Brain microvascular endothelial cell (primary cell): ENCODE measurements around the gene TRIM4.

Experiments used
- DNase-seq: peaks from one replicate; pipeline ENCODE4 v3.0.0-alpha.2; 2020
- H3K27ac ChIP-seq: fragments of 250-450 bp; sonication (Bioruptor Pico); 2 replicates; pipeline ENCODE4 v1.5.1; 2020; ENCODE audit warnings: mild to moderate bottlenecking, moderate library complexity
- H3K27me3 ChIP-seq: fragments of 250-450 bp; sonication (Bioruptor Pico); replicated peaks from 2 replicates; pipeline ENCODE4 v1.5.1; 2020; ENCODE audit warnings: mild to moderate bottlenecking
- H3K36me3 ChIP-seq: fragments of 250-450 bp; sonication (Bioruptor Pico); replicated peaks from 2 replicates; pipeline ENCODE4 v1.5.1; 2020; ENCODE audit warnings: mild to moderate bottlenecking
- H3K4me3 ChIP-seq: 2 replicates; pipeline ENCODE4 v1.5.1; 2011; ENCODE audit warnings: low read depth, mild to moderate bottlenecking, control low read depth, low read length, moderate library complexity
- in situ Hi-C: cut with HindIII; loops from 2 replicates; pipeline ENCODE4 v1.10.0; 2017; ENCODE audit warnings: low sequenced_read_pairs, low pct_ligation_motif_present
- TF ChIP-seq, protein P1 (sequence below): IDR thresholded peaks from 2 replicates; pipeline ENCODE4 v1.5.1; 2011; ENCODE audit warnings: low read depth, mild to moderate bottlenecking, moderate library complexity, low read length, control low read depth, inconsistent platforms; ENCODE audit errors: missing control alignments

The TRIM4 gene

DNA sequence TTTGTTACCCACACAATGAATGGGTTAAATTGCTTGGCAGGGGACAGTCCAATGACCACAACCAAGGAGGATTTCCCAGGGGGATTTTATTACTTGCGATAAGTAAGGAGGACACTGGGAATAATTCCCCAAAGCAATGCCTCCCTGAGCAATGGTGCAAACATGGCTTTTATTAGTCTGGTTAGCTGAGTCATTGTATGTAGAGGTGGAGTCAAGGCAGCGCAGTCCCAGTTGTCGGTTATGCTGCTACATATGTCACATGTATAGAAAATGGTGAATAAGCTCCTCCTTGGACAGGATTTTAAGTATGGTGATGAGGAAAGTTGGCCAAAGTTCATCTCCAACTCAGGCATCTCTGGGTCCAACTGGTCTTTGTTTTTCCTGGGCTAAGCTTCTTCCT lies 3.9 kb upstream of the TRIM4 start:
- no peak for DNase-seq
- H3K4me3 ChIP-seq, result no peak overlapping the region
- H3K27me3 ChIP-seq, result peaks cover under 1% of the 10 kb centered on the region
- in situ Hi-C loops, result no loop called here
- no peak overlapping the region for H3K27ac ChIP-seq
- no peaks in the 10 kb centered on the region for H3K36me3 ChIP-seq
- TF ChIP-seq, protein P1, sequence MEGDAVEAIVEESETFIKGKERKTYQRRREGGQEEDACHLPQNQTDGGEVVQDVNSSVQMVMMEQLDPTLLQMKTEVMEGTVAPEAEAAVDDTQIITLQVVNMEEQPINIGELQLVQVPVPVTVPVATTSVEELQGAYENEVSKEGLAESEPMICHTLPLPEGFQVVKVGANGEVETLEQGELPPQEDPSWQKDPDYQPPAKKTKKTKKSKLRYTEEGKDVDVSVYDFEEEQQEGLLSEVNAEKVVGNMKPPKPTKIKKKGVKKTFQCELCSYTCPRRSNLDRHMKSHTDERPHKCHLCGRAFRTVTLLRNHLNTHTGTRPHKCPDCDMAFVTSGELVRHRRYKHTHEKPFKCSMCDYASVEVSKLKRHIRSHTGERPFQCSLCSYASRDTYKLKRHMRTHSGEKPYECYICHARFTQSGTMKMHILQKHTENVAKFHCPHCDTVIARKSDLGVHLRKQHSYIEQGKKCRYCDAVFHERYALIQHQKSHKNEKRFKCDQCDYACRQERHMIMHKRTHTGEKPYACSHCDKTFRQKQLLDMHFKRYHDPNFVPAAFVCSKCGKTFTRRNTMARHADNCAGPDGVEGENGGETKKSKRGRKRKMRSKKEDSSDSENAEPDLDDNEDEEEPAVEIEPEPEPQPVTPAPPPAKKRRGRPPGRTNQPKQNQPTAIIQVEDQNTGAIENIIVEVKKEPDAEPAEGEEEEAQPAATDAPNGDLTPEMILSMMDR, result no peak

DNA sequence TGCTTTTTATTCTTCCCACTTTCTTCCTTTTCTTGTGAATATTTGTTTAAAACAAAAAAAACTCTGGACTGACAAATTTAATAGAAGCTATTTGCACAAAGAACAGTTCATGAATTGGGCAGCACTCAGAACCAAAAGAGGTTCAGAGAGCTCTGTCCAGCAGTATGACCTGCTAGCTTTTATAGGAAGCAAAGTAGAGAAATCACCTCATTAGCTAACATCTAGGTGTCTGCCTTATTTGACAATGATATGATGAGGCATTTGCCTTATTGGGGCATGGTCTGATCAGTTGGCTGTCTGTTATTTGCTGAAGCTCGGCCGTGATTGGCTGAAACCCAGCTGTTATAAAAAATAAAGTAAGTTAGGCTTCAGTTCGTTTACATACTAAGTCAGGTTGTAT lies 819 bp upstream of the TRIM4 start:
- in situ Hi-C loops, result no loop called here
- H3K27me3 ChIP-seq, result no peaks in the 10 kb centered on the region
- peaks cover 13% of the 10 kb centered on the region for H3K36me3 ChIP-seq
- no peak for DNase-seq
- TF ChIP-seq, protein P1, result no peak
- peak overlapping the region; percentile 82 for H3K4me3 ChIP-seq
- no peak overlapping the region for H3K27ac ChIP-seq

DNA sequence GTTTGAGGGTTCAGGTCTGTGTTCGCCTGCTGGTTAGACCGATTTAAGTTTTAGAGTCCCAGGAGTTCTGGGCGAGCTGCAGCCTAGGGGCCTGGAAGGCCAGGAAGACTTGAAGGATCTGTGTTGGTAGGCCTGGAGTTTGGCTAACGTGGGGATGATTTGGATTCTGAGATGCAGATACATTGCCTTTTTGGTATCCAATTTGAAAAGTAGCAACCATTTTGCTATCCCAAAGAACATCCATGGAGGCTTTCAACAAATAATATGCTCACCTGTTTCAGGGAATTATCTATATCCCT lies 433 bp upstream of the TRIM4 start:
- peak overlapping the region; percentile 75 for H3K27ac ChIP-seq
- in situ Hi-C loops, result no loop called here
- TF ChIP-seq, protein P1, result no peak
- H3K4me3 ChIP-seq, result peak overlapping the region; percentile 82
- H3K27me3 ChIP-seq, result no peaks in the 10 kb centered on the region
- DNase-seq, result no peak
- peaks cover 13% of the 10 kb centered on the region for H3K36me3 ChIP-seq

DNA sequence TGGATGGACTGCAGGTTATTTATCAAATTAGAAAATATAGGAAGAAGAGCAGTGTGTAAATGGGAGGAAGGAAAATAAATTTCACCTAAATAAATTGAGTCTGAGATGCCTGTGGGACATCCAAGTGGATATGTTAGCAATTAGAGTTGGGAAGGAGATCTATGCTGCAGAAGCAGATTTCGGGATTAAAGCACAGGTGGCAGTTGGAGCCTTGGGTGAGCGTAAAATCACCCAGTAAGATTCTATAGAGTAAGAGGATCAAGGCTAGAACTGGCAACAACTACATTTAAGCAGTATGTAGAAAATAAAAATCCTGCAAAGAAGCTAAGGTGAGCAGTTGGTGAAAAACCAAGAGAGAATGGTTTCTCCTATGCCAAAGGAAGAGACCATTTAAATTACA lies 8.4 kb downstream of the TRIM4 start:
- in situ Hi-C loops, result no loop called here
- no peak for DNase-seq
- Histone ChIP-seq H3K4me3 (no peak overlapping the region), H3K27ac (no peak overlapping the region), H3K36me3 (peaks cover 21% of the 10 kb centered on the region), H3K27me3 (no peaks in the 10 kb centered on the region)
- TF ChIP-seq, protein P1, result no peak

DNA sequence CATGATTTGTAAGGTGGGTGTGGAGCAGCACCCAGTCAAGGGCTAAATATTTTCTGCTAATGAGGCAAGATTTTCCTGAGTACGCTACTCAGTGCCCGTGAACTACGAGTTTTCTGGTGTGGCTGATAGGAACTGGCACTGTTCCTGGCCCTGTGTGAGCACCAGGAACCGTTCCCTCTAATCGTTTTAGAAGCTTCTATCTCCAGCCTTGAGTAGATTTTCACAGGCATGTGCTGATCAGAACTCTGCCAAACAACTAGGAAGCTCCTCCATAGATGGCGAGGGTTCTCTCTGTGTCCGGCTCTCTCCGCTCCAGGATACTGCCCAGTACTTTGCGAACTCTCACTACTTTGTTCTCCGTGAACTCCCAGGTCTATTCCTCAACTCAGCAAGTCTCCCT lies 17.7 kb downstream of the TRIM4 start:
- no peak overlapping the region for H3K27ac ChIP-seq
- H3K36me3 ChIP-seq, result peaks cover 41% of the 10 kb centered on the region
- in situ Hi-C loops, result no loop called here
- DNase-seq, result no peak
- no peaks in the 10 kb centered on the region for H3K27me3 ChIP-seq
- no peak overlapping the region for H3K4me3 ChIP-seq
- TF ChIP-seq, protein P1, result no peak

DNA sequence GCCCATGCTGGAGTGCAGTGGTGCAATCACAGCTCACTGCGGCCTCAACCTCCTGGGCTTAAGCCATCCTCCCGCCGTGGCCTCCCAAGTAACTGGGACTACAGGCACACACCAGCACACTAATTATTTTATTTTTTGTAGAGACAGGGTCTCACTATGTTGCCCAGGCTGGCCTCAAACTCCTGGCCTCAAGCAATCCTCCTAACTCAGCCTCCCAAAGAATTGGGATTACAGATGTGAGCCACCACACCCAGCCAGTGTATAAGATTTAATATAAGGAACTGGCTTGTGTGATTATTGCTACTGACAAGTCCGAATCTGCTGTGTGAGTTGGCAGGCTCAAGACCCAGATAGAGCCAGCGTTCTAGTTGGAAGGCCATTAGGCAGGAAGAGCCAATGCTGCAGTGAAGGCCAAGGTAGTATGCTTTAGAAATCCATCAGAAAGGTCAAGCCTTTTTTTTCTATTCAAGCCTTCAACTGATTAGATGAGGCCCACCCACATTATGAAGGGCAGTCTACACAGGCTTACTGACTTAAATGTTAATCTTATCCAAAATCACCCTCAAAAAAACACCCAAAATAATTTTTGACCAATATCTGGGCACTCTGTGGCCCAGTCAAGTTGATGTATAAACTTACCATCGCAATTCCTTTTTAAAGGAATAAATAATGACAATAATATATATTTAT lies 19.4 kb downstream of the TRIM4 start:
- in situ Hi-C loops, result no loop called here
- peaks cover 38% of the 10 kb centered on the region for H3K36me3 ChIP-seq

More for the DNA sequence above, 19.4 kb downstream of the TRIM4 start:
- no peak for DNase-seq
- Histone ChIP-seq H3K27me3 (no peaks in the 10 kb centered on the region), H3K4me3 (no peak overlapping the region), H3K27ac (no peak overlapping the region)
- TF ChIP-seq, protein P1, result no peak
